T1000 (cell line): ENCODE results near the gene DCLK2.

Experiments
- DNase-seq: peaks from one replicate; lab custom pipeline; 2025; ENCODE audit warnings: mixed read lengths; lab: John Stamatoyannopoulos, UW

The DCLK2 gene

DNA sequence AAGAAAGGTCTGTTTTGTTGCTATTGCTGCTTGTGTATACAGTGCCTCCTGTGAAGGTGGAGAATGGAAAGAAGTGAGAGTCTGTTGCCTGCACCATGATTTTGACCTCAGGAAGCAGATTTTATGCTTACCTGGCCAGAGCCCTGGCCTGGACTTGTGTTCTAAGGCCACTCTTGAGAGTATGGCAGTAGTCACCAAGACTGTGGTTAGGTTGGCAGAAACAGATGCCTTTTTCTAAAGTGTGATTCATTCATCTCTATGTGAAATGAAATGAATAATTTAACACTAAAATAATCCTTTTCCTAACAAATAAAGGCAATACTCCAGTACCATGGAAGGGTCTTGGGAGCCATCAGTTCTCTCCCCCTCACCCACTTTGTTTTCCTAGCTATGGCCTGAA, 161.8 kb downstream of the DCLK2 start:
- DNase-seq = no peak

DNA sequence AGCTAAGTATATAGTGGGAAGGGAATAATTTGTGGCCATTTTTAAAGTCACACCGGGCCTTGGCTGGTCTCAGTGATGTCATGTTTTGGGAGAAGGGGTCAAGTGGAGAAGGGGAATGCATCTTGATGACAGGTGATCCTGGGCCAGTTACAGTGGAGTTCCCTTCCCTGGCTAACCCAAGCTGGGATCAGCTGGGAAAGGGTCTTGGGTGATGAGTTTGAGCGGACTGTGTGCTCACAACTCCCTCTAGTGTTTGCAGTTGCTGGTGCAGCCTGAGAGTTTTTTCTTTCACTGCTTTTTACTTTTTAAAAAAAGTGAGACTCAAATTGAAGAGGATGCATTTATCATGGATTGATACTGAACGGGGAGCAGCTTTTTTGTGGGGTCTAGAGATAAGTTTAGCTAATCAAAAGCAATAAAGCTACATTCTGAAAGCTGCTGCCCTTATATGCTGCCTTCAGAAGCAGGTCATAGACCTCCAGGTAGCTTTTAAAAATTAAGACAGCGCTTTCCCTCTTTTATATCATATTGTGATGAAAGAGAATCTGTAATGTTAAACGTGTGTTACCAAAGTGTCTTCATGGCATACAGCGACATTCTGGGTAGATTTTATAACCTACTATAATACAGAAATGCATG, 164.7 kb downstream of the DCLK2 start:
- DNase-seq = no peak

DNA sequence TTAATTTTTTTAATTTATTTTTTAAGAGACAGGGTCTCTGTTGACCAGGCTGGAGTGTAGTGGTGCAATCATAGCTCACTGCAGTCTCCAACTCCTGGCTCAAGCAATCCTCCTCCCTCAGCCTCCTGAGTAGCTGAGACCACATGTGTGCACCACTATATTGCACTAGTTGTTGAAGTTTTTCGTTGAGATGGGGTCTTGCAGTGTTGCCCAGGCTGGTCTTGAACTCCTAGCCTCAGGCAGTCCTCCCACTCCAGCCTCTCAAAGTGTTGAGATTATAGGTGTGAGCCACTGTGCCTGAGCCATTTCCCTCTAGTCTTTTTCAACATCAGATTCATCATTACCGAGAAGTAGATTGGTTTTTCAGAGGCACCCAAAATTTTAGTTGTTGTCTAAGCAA, 165.7 kb downstream of the DCLK2 start:
- DNase-seq = no peak

DNA sequence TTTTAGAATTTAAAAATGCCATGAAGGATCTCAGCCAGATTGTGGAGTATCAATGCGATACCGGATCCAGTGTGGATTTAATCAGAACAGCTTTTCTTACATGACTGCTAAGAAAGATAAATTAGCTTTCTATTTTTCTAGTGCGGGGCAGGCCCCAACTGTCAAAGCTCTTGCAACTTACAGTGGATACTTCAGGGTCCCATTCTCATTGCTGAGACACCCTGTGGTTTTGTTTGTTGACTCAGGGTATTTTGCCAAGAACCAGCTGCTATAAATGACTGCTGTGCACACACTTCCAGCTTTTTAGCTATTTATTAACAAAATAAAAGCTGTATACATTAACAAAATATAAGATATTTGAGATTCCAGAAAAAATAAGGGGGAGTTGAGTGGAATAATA, 166.4 kb downstream of the DCLK2 start:
- DNase-seq = no peak

DNA sequence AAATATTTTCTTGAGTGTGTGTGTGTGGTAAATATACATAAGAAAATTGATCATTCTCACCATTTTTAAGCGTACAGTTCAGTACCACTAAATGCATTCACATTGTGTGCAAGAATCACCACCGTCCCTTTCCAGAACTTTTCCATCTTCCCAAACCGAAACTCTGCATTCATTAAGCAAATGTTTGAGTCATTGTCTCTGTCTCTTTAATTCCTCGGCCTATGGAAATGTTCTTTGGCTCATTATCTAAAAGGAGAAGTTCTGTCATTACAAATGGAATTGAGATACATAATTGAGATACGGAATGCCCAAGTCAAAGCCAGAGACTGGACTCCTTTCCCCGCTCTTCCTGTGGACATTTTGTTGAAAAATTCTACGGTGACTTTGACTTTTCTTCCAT, 168.9 kb downstream of the DCLK2 start:
- DNase-seq = no peak

DNA sequence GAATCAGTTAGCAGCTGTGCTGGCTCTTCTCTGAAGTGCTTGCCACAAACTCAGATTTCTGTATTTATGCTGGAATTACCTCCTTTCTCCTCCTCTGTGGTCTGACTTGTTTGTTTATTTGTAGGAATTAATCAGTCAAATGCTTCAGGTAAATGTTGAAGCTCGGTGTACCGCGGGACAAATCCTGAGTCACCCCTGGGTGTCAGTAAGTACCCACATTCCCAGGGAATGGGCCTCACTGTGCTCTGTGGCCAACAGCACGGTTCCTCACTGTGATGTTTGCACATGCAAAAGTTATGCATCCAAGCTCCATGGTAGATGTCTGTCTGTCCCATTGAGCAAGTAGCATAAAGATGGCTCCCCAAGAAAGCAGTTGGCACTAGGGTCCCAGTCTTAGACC, 169.9 kb downstream of the DCLK2 start:
- DNase-seq = no peak

- no peak for DNase-seq
Observed at GRCh38 chr4:150250293-150250997, 172.2 kb downstream of the DCLK2 start.

DNA sequence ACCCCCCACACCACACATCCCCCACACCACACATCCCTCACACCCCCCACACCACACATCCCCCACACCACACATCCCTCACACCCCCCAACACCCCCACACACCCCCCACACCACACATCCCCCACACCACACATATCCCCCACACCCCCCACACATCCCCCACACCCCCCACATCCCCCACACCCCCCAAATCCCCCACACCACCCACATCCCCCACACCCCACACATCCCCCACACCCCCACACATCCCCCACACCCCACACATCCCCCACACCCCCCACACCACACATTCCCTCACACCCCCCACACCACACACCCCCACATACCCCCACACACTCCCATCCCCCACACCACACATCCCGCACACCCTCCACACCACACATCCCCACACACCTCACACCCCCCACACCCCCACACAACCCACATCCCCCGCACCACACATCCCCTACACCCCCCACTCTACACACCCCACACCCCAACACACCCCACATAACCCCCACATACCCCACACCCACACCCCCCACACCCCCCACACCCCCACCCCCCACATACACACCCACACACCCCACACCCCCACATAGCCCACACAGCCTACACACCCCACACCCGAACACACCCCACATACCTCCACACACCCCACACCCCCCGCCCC, 172.9 kb downstream of the DCLK2 start:
- DNase-seq = no peak

DNA sequence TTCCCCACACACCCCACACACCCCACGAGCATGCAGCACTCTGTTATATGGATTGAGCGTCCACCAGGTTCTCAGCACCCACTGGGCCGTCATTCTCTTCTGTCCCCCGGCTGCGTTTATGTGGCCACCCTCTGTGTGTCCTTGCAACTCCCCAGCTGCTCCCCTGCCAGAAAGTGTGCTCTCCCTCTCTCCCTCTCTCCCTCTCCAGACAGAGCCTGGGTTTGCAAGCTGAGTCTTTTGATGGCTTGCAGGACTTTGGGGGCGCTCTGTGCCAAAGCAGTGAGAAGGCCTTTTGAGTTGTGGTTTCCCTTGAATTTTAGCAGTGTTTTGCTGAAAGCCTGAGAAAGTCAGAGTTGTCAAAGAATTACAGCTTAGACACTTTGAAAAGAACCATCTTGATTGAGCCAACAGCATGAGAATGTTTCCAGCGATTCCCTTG, 173.5 kb downstream of the DCLK2 start:
- no peak for DNase-seq

- no peak for DNase-seq
Observed at GRCh38 chr4:150252306-150252705, 174.1 kb downstream of the DCLK2 start.

GRCh38 chr4:150252741-150253140, 174.5 kb downstream of the DCLK2 start:
- DNase-seq = no peak

- no peak for DNase-seq
Observed at GRCh38 chr4:150253416-150253815, 175.2 kb downstream of the DCLK2 start.

GRCh38 chr4:150253965-150254630, 175.9 kb downstream of the DCLK2 start:
- DNase-seq = no peak

- no peak for DNase-seq
Observed at GRCh38 chr4:150255610-150256224, 177.5 kb downstream of the DCLK2 start.

DNA sequence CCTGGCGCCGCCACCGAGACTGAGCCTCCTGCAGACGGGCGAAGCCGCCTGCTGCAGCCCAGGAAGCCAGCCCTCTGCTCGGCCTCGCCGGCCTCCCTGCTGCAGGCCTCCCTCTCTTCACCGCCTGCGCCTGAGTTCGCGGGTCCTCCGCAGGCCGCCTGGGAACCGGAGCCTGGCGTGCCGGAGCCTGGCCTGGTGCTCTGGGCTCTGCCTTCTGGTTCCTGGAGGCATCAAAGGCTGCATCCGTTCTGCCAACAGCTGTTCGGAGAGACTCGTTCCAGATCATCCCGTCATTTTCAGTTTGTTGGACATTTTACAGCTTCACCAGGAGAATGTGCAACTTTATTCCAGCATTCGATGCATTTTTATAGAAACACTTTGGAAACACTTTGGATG, 178.0 kb downstream of the DCLK2 start:
- DNase-seq = no peak

- no peak for DNase-seq
Observed at GRCh38 chr4:150256841-150257730, 178.8 kb downstream of the DCLK2 start.

DNA sequence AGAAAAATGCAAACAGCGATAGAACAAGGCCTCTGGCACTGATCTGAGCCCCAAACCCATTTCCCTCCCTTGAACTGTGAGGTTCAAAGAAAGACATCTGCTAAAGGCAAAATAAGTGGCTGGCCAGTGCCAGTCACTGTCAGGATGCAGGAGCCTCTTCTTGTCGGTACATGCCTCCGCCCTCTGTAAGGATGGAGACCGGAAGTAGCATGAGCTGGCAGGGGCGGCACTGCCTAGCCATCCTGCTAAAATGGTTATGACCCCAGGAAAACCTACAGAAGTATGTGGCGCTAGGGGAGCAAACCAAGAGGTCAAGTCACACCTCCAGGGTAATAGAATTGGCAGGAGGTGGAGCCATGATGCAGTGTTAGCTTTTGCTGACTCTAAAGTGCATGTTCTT, 180.3 kb downstream of the DCLK2 start:
- no peak for DNase-seq

DNA sequence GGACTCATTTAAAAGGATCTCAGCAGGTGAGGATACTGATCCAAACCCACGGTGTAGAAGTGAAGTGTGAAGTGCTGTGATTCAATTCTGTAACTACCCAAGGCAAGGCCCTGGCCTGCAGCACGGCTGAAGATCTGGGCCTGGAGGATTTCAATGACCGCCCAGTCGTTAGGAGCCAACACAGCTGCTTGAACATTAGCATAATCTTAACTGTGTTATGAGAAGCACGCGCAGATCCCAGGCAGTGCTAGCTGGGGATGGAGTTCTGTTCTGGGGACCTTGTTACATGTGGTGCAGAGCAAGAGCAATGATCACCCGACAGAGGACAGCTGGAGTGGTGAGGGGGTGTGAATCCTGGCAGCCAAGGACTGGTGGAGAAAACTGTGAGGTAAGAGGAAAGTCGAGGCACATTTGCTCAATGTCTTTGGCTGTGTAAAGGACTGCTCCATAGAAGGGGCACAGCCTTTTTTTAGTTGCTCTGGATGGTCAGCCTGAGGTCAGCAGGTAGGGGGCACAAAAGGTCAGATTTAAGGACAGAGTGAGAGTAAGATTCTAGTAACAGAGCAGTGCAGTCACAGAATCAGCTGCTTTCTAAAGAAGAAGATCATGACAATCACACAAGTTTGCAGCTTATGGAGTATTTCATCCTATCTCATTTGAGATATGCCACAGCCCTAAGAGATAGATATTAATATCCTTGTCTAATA, 181.8 kb downstream of the DCLK2 start:
- no peak for DNase-seq

DNA sequence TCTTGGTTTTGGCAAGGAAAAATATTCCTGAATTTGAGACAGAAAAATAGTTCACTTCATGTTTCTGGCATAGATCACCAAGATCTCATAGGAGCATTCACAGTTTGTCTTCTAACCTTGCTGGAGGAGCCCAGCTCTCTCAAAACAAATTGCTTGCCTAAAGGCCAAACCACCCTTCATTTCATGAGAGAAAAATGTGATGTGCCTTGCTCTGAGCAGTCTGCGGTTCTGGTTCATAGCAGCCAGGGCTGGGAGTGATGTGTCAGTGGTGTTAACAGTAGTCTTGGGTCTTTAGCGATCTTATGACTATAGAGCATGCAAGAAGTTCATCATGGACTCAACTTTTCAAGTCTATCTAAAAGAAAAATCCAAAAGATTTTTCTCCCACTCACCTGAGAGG, 183.3 kb downstream of the DCLK2 start:
- DNase-seq = no peak

GRCh38 chr4:150262611-150263010, 184.4 kb downstream of the DCLK2 start:
- no peak for DNase-seq
